ENCODE results near the gene PTP4A2.

Gene PTP4A2

DNA sequence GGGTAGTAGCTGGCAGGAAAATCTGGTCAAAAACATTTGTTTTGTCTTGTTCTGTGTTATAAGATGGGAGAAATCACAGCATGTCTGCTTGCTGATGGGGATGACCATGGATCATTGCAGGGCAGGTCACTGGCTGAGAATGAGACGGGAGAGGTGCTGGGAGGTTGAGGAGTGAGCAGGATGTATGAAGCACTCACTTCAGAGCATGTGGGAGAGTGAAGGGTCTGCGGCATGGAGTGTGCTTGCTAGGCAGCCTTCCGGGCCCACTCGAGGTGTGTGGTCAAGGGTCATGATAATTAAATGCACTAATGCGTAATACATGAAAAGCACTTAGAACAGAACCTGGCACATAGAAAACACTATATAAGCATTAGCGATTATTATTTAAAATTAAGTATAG lies 80.3 kb downstream of the PTP4A2 start:
- ATAC-seq = no peak
